Effector memory CD8-positive, alpha-beta T cell (primary cell): Measurements from ENCODE around the gene NOS1AP.

Source experiments
- ATAC-seq: fragments of 150-1000 bp; cut with Tn5 transposase; replicated peaks from 2 replicates; pipeline ENCODE4 v1.10.0; 2021; ENCODE audit warnings: mild to moderate bottlenecking, moderate library complexity
- DNase-seq, 3 experiments: peaks; one replicate each; pipeline ENCODE4 v3.0.0; 2021
- H3K27ac Mint-ChIP-seq, 2 donors: one replicate each; pipeline ENCODE4 v1.8.0; 2022; ENCODE audit warnings: mild to moderate bottlenecking in 2 of 2, mixed read lengths in 2 of 2, moderate library complexity in 2 of 2
- H3K27me3 Mint-ChIP-seq, 2 donors: one replicate each; pipeline ENCODE4 v1.8.0; 2022; ENCODE audit warnings: mixed read lengths in 2 of 2
- H3K36me3 Mint-ChIP-seq: one replicate; pipeline ENCODE4 v1.8.0; 2022; ENCODE audit warnings: mild to moderate bottlenecking, moderate library complexity, mixed read lengths; ENCODE audit not compliant: insufficient read depth
- H3K4me1 Mint-ChIP-seq, 2 donors: one replicate each; pipeline ENCODE4 v1.8.0; 2022; ENCODE audit warnings: low read depth in 2 of 2, mixed read lengths in 2 of 2
- H3K4me3 Mint-ChIP-seq, 2 donors: one replicate each; pipeline ENCODE4 v1.8.0; 2022; ENCODE audit warnings: mild to moderate bottlenecking in 2 of 2, mixed read lengths in 2 of 2, moderate library complexity in 2 of 2
- H3K9me3 Mint-ChIP-seq, 2 donors: one replicate each; pipeline ENCODE4 v1.8.0; 2022; ENCODE audit warnings: mixed read lengths in 2 of 2

The NOS1AP gene

GRCh38 chr1:162366671-162367070 lies 297.2 kb downstream of the NOS1AP start:
- Mint-ChIP-seq H3K4me1 (peaks cover 0 to 2% of the 10 kb centered on the region in 2 donors), H3K27me3 (peaks cover 17 to 55% of the 10 kb centered on the region in 2 donors), H3K36me3 (no peaks in the 10 kb centered on the region), H3K4me3 (peak overlapping the region in 1 of 2 donors; percentile 35), H3K9me3 (no peaks in the 10 kb centered on the region), H3K27ac (no peak overlapping the region)
- DNase-seq (no peak), ATAC-seq (no peak)

- no peak for ATAC-seq
- H3K36me3 Mint-ChIP-seq = no peaks in the 10 kb centered on the region
- H3K4me1 Mint-ChIP-seq = peaks cover 0 to 2% of the 10 kb centered on the region in 2 donors
- DNase-seq = no peak
- H3K27ac Mint-ChIP-seq = peak overlapping the region in 1 of 2 donors; percentile 36
- H3K27me3 Mint-ChIP-seq = peaks cover 17 to 54% of the 10 kb centered on the region in 2 donors
- H3K4me3 Mint-ChIP-seq = peak overlapping the region in 1 of 2 donors; percentile 35
- H3K9me3 Mint-ChIP-seq = no peaks in the 10 kb centered on the region
These were observed 297.6 kb downstream of the NOS1AP start for GRCh38 chr1:162367073-162367472.

- Mint-ChIP-seq H3K27me3 (peaks cover 17 to 54% of the 10 kb centered on the region in 2 donors), H3K4me1 (peaks cover 0 to 4% of the 10 kb centered on the region in 2 donors), H3K27ac (no peak overlapping the region), H3K36me3 (no peaks in the 10 kb centered on the region), H3K4me3 (no peak overlapping the region), H3K9me3 (no peaks in the 10 kb centered on the region)
- no peak for DNase-seq
- ATAC-seq = no peak
These were observed 298.3 kb downstream of the NOS1AP start for GRCh38 chr1:162367772-162368171.

GRCh38 chr1:162368451-162368850 lies 299.0 kb downstream of the NOS1AP start:
- peaks cover 0 to 5% of the 10 kb centered on the region in 2 donors for H3K4me1 Mint-ChIP-seq
- no peak for DNase-seq
- H3K36me3 Mint-ChIP-seq = no peaks in the 10 kb centered on the region
- no peak for ATAC-seq
- peaks cover 12 to 54% of the 10 kb centered on the region in 2 donors for H3K27me3 Mint-ChIP-seq
- no peaks in the 10 kb centered on the region for H3K9me3 Mint-ChIP-seq
- no peak overlapping the region for H3K27ac Mint-ChIP-seq
- H3K4me3 Mint-ChIP-seq = no peak overlapping the region

- peaks cover 0 to 5% of the 10 kb centered on the region in 2 donors for H3K4me1 Mint-ChIP-seq
These were observed 300.1 kb downstream of the NOS1AP start for GRCh38 chr1:162369571-162369970.

GRCh38 chr1:162370161-162370560 lies 300.7 kb downstream of the NOS1AP start:
- no peak for DNase-seq
- no peaks in the 10 kb centered on the region for H3K36me3 Mint-ChIP-seq
- peaks cover 0 to 5% of the 10 kb centered on the region in 2 donors for H3K4me1 Mint-ChIP-seq
- H3K9me3 Mint-ChIP-seq = no peaks in the 10 kb centered on the region
- H3K27me3 Mint-ChIP-seq = peaks cover 8 to 38% of the 10 kb centered on the region in 2 donors
- H3K27ac Mint-ChIP-seq = no peak overlapping the region
- no peak overlapping the region for H3K4me3 Mint-ChIP-seq
- no peak for ATAC-seq

More at GRCh38 chr1:162369571-162369970, 300.1 kb downstream of the NOS1AP start:
- H3K36me3 Mint-ChIP-seq = no peaks in the 10 kb centered on the region
- H3K27ac Mint-ChIP-seq = no peak overlapping the region
- no peak overlapping the region for H3K4me3 Mint-ChIP-seq
- ATAC-seq (no peak), DNase-seq (no peak)
- H3K9me3 Mint-ChIP-seq = no peaks in the 10 kb centered on the region
- H3K27me3 Mint-ChIP-seq = peaks cover 8 to 44% of the 10 kb centered on the region in 2 donors

GRCh38 chr1:162370721-162371120 lies 301.2 kb downstream of the NOS1AP start:
- DNase-seq (no peak), ATAC-seq (no peak)
- H3K9me3 Mint-ChIP-seq = no peaks in the 10 kb centered on the region
- peaks cover 8 to 32% of the 10 kb centered on the region in 2 donors for H3K27me3 Mint-ChIP-seq
- no peak overlapping the region for H3K27ac Mint-ChIP-seq
- H3K4me3 Mint-ChIP-seq = no peak overlapping the region
- H3K36me3 Mint-ChIP-seq = no peaks in the 10 kb centered on the region
- peaks cover 0 to 5% of the 10 kb centered on the region in 2 donors for H3K4me1 Mint-ChIP-seq

GRCh38 chr1:162371611-162372010 lies 302.1 kb downstream of the NOS1AP start:
- no peak for DNase-seq
- peaks cover 0 to 5% of the 10 kb centered on the region in 2 donors for H3K4me1 Mint-ChIP-seq

GRCh38 chr1:162372159-162373071 lies 302.9 kb downstream of the NOS1AP start:
- Mint-ChIP-seq H3K4me3 (no peak overlapping the region), H3K36me3 (no peaks in the 10 kb centered on the region), H3K27me3 (peaks cover 0 to 26% of the 10 kb centered on the region in 2 donors), H3K4me1 (peaks cover 0 to 4% of the 10 kb centered on the region in 2 donors), H3K27ac (no peak overlapping the region), H3K9me3 (no peaks in the 10 kb centered on the region)
- no peak for ATAC-seq
- DNase-seq = no peak

More at GRCh38 chr1:162371611-162372010, 302.1 kb downstream of the NOS1AP start:
- Mint-ChIP-seq H3K36me3 (no peaks in the 10 kb centered on the region), H3K27me3 (peaks cover under 1 to 32% of the 10 kb centered on the region in 2 donors), H3K9me3 (no peaks in the 10 kb centered on the region), H3K27ac (no peak overlapping the region), H3K4me3 (no peak overlapping the region)
- ATAC-seq = no peak

- Mint-ChIP-seq H3K4me3 (no peak overlapping the region), H3K27ac (no peak overlapping the region), H3K9me3 (no peaks in the 10 kb centered on the region), H3K36me3 (no peaks in the 10 kb centered on the region), H3K4me1 (peaks cover 0 to 4% of the 10 kb centered on the region in 2 donors), H3K27me3 (peaks cover 0 to 19% of the 10 kb centered on the region in 2 donors)
- ATAC-seq (no peak), DNase-seq (no peak)
These were observed 303.6 kb downstream of the NOS1AP start for GRCh38 chr1:162373072-162373427.

GRCh38 chr1:162373541-162374260 lies 304.2 kb downstream of the NOS1AP start:
- Mint-ChIP-seq H3K9me3 (no peaks in the 10 kb centered on the region), H3K36me3 (no peaks in the 10 kb centered on the region), H3K27me3 (peaks cover 0 to 17% of the 10 kb centered on the region in 2 donors), H3K4me3 (no peak overlapping the region), H3K4me1 (peaks cover 0 to 4% of the 10 kb centered on the region in 2 donors), H3K27ac (no peak overlapping the region)
- ATAC-seq (no peak), DNase-seq (no peak)

GRCh38 chr1:162374406-162374805 lies 304.9 kb downstream of the NOS1AP start:
- no peak overlapping the region for H3K4me3 Mint-ChIP-seq
- ATAC-seq = no peak

GRCh38 chr1:162375463-162375862 lies 306.0 kb downstream of the NOS1AP start:
- no peak overlapping the region for H3K4me3 Mint-ChIP-seq
- peaks cover 0 to 4% of the 10 kb centered on the region in 2 donors for H3K4me1 Mint-ChIP-seq
- no peak for ATAC-seq
- no peak overlapping the region for H3K27ac Mint-ChIP-seq
- H3K9me3 Mint-ChIP-seq = no peaks in the 10 kb centered on the region
- H3K36me3 Mint-ChIP-seq = no peaks in the 10 kb centered on the region
- no peak for DNase-seq
- peaks cover 0 to 33% of the 10 kb centered on the region in 2 donors for H3K27me3 Mint-ChIP-seq

More at GRCh38 chr1:162374406-162374805, 304.9 kb downstream of the NOS1AP start:
- no peak for DNase-seq
- Mint-ChIP-seq H3K27me3 (peaks cover 0 to 24% of the 10 kb centered on the region in 2 donors), H3K9me3 (no peaks in the 10 kb centered on the region), H3K4me1 (peaks cover 0 to 4% of the 10 kb centered on the region in 2 donors), H3K36me3 (no peaks in the 10 kb centered on the region), H3K27ac (no peak overlapping the region)
